A673 (cell line): Measurements from ENCODE around the gene ZBTB34.

Source experiments
- EZH2 ChIP-seq: fragments of 200-600 bp; sonication (generic); IDR thresholded peaks from 2 replicates; pipeline ENCODE4 v1.6.1; 2017; ENCODE audit warnings: borderline replicate concordance, low read depth, mild to moderate bottlenecking, mixed read lengths, antibody characterized with exemption, low read length; ENCODE audit not compliant: poor library complexity, severe bottlenecking
- TF ChIP-seq, protein P1 (sequence below): fragments of 300-800, 200-600 bp; sonication (generic); conservative IDR thresholded peaks from 2 replicates; pipeline ENCODE4 v1.5.1; 2017; ENCODE audit warnings: low read depth, mild to moderate bottlenecking, antibody characterized with exemption, low read length, moderate library complexity, mixed read lengths

DNA sequence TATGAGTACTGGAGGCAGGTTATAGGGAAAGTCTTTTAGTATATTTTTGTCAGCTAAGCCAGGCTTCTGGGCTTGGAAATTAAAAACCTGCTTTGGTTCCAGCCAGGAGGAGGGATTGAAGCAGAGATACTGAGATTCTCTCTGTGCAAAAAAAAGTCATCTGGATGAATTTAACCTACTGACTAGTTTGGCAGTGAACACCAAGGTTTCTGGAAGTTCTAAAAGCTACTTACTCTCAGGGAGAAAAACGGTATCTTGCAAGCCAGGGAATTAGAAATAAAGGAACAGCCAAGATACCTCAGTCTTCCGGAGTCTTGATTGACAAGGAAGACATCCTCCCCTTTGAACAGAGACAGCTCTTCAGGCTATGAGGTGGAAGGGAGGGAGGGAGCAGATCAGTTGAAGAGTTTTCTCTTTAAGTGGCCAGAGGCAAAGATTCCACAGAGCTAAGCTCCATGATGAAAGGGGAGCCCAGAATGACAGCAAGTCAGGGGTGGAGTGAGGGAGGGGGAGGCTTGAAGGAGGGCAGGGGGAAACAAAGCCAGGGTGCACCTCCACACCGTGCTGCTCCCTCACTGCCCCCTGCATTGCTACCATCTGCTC, 8.3 kb upstream of the ZBTB34 start:
- TF ChIP-seq, protein P1, sequence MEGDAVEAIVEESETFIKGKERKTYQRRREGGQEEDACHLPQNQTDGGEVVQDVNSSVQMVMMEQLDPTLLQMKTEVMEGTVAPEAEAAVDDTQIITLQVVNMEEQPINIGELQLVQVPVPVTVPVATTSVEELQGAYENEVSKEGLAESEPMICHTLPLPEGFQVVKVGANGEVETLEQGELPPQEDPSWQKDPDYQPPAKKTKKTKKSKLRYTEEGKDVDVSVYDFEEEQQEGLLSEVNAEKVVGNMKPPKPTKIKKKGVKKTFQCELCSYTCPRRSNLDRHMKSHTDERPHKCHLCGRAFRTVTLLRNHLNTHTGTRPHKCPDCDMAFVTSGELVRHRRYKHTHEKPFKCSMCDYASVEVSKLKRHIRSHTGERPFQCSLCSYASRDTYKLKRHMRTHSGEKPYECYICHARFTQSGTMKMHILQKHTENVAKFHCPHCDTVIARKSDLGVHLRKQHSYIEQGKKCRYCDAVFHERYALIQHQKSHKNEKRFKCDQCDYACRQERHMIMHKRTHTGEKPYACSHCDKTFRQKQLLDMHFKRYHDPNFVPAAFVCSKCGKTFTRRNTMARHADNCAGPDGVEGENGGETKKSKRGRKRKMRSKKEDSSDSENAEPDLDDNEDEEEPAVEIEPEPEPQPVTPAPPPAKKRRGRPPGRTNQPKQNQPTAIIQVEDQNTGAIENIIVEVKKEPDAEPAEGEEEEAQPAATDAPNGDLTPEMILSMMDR, result no peak
- TF ChIP-seq EZH2, result no peak
